K562 (cell line): ENCODE results near the gene SLC10A1. TPM values are rescaled to one million over a fixed set of nuclear protein-coding genes. Genes with fewer than 3 reads are reported as not detected.

ENCODE experiments used
- CBFA2T2 ChIP-seq: fragments of 450-650 bp; conservative IDR thresholded peaks from 2 replicates; pipeline ENCODE4 v1.6.1; 2017; ENCODE audit warnings: mild to moderate bottlenecking
- CBFA2T3 ChIP-seq: fragments of 450-650 bp; IDR thresholded peaks from 2 replicates; pipeline ENCODE4 v1.6.1; 2017
- CLOCK ChIP-seq: fragments of 250-450 bp; sonication (Bioruptor Pico); IDR thresholded peaks from 2 replicates; pipeline ENCODE4 v1.4.0; 2020; ENCODE audit warnings: mild to moderate bottlenecking, moderate library complexity, borderline replicate concordance
- NFATC3 ChIP-seq: fragments of 450-650 bp; IDR thresholded peaks from 2 replicates; pipeline ENCODE4 v1.6.1; 2017; ENCODE audit warnings: mild to moderate bottlenecking
- PURB ChIP-seq: sonication (generic); formaldehyde crosslinking; IDR thresholded peaks from 2 replicates; pipeline ENCODE4 v1.9.0; 2021; ENCODE audit warnings: low read depth, mild to moderate bottlenecking, missing genetic modification reagents
- SOX6 ChIP-seq: fragments of 450-650 bp; IDR thresholded peaks from 2 replicates; pipeline ENCODE4 v1.6.1; 2014; ENCODE audit warnings: mild to moderate bottlenecking
- ZNF41 ChIP-seq: fragments of 250-450 bp; sonication (Bioruptor Pico); conservative IDR thresholded peaks from 2 replicates; pipeline ENCODE4 v1.4.0; 2020; ENCODE audit warnings: mild to moderate bottlenecking
- ZNF766 ChIP-seq: fragments of 200-800 bp; sonication (Bioruptor generic); conservative IDR thresholded peaks from 2 replicates; pipeline ENCODE4 v1.6.1; 2016; ENCODE audit warnings: missing genetic modification characterization, missing compliant biosample characterization
- polyA plus RNA-seq, 8 experiments: library from polyadenylated mRNA; depleted of rRNA in 4 of 8; stranded (reverse) in 5 of 8; unstranded in 3 of 8; fragments of >200 nt; fragmentation: Nextera tagmentation in 2 of 8; fragmentation: Illumina TruSeq in 1 of 8; extraction: Ambion mirVana in 2 of 8; extraction: Trizol in 1 of 8; gene quantifications; 2 replicates each; pipeline versions ENCODE4 v1.2.1 to v1.2.3, GENCODE V29; 2011 to 2014; ENCODE audit warnings: inconsistent platforms in 1 of 8, missing spikeins in 1 of 8
- total RNA-seq, 7 experiments: library from RNA; depleted of rRNA in 6 of 7; stranded (reverse); fragments of >200 nt in 6 of 7; fragmentation: Illumina TruSeq in 2 of 7; extraction: Trizol in 2 of 7; gene quantifications; 2 replicates each; pipeline versions ENCODE4 v1.2.1 to v1.2.3, GENCODE V29; 2011 to 2021; ENCODE audit warnings: low replicate concordance in 1 of 7
- TF ChIP-seq, protein P1 (sequence below): fragments of 200-400 bp; formaldehyde crosslinking; IDR thresholded peaks from 2 replicates; pipeline ENCODE4 v1.6.1; 2017; ENCODE audit warnings: mild to moderate bottlenecking, low read depth, low read length, moderate library complexity

The SLC10A1 gene
- total and polyA plus RNA-seq, 9 of the 15 experiments (the other 6 are each of a cell fraction or from before 2014, with no cell fraction given) = not detected

GRCh38 chr14:69754487-69754886 lies 42.6 kb downstream of the SLC10A1 start (continued):
- TF ChIP-seq ZNF41 = no peak
- no peak for TF ChIP-seq ZNF766 (CRISPR knock-in tag)
- TF ChIP-seq, protein P1, sequence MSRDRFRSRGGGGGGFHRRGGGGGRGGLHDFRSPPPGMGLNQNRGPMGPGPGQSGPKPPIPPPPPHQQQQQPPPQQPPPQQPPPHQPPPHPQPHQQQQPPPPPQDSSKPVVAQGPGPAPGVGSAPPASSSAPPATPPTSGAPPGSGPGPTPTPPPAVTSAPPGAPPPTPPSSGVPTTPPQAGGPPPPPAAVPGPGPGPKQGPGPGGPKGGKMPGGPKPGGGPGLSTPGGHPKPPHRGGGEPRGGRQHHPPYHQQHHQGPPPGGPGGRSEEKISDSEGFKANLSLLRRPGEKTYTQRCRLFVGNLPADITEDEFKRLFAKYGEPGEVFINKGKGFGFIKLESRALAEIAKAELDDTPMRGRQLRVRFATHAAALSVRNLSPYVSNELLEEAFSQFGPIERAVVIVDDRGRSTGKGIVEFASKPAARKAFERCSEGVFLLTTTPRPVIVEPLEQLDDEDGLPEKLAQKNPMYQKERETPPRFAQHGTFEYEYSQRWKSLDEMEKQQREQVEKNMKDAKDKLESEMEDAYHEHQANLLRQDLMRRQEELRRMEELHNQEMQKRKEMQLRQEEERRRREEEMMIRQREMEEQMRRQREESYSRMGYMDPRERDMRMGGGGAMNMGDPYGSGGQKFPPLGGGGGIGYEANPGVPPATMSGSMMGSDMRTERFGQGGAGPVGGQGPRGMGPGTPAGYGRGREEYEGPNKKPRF = no peak
- TF ChIP-seq NFATC3 = no peak
- TF ChIP-seq SOX6 = no peak
- TF ChIP-seq PURB = no peak
- peak; percentile 38 for TF ChIP-seq CBFA2T2
- peak; percentile 63 for TF ChIP-seq CBFA2T3
- TF ChIP-seq CLOCK (CRISPR knock-in tag) = no peak
- TF ChIP-seq, all 486 proteins: peak for 5
